ENCODE measurements around the gene L1CAM. TPM values are rescaled to one million over a fixed set of nuclear protein-coding genes. Genes with fewer than 3 reads are reported as not detected.

The L1CAM gene
- total and polyA plus RNA-seq, 2 experiments from 2014 or later, result 0.86 to 1.5 TPM

GRCh38 chrX:153828723-153829548 is 57.0 kb downstream of the L1CAM start:
- H3K4me3 ChIP-seq, result peak overlapping the region; percentile 3
- H3K4me1 ChIP-seq (ENCODE audit: low read depth), result no peaks in the 10 kb centered on the region
- no peaks in the 10 kb centered on the region for H3K36me3 ChIP-seq
- no peaks in the 10 kb centered on the region for H3K9me3 ChIP-seq (ENCODE audit: low read depth)
- no peak overlapping the region for H3K27ac ChIP-seq
- DNase-seq (ENCODE audit: low read depth in 1 of 2, low spot score in 1 of 2), result peak; percentile 15 to 54
- H3K27me3 ChIP-seq, result peaks cover 40% of the 10 kb centered on the region
- TF ChIP-seq CTCF (IDR thresholded peaks at IDR 0.05; ENCODE audit: low read depth, low read length), result no peak

- Histone ChIP-seq H3K4me3 (no peak overlapping the region), H3K27me3 (peaks cover 40% of the 10 kb centered on the region), H3K9me3 (ENCODE audit: low read depth) (no peaks in the 10 kb centered on the region), H3K4me1 (ENCODE audit: low read depth) (no peaks in the 10 kb centered on the region), H3K36me3 (no peaks in the 10 kb centered on the region), H3K27ac (no peak overlapping the region)
- peak in 1 of 2 donors; percentile 14 for DNase-seq (ENCODE audit: low read depth in 1 of 2, low spot score in 1 of 2)
- TF ChIP-seq CTCF (IDR thresholded peaks at IDR 0.05; ENCODE audit: low read depth, low read length), result no peak
These were observed 57.7 kb downstream of the L1CAM start for GRCh38 chrX:153828308-153828707.

GRCh38 chrX:153827903-153828302 is 58.1 kb downstream of the L1CAM start:
- DNase-seq (ENCODE audit: low read depth in 1 of 2, low spot score in 1 of 2), result no peak
- Histone ChIP-seq H3K36me3 (no peaks in the 10 kb centered on the region), H3K4me3 (no peak overlapping the region), H3K9me3 (ENCODE audit: low read depth) (no peaks in the 10 kb centered on the region), H3K27me3 (peaks cover 40% of the 10 kb centered on the region), H3K27ac (no peak overlapping the region), H3K4me1 (ENCODE audit: low read depth) (no peaks in the 10 kb centered on the region)
- TF ChIP-seq CTCF (IDR thresholded peaks at IDR 0.05; ENCODE audit: low read depth, low read length), result no peak

GRCh38 chrX:153827016-153827415 is 59.0 kb downstream of the L1CAM start:
- Histone ChIP-seq H3K27me3 (peaks cover 40% of the 10 kb centered on the region), H3K4me1 (ENCODE audit: low read depth) (no peaks in the 10 kb centered on the region), H3K27ac (no peak overlapping the region), H3K9me3 (ENCODE audit: low read depth) (no peaks in the 10 kb centered on the region), H3K36me3 (no peaks in the 10 kb centered on the region), H3K4me3 (no peak overlapping the region)
- no peak for TF ChIP-seq CTCF (IDR thresholded peaks at IDR 0.05; ENCODE audit: low read depth, low read length)
- no peak for DNase-seq (ENCODE audit: low read depth in 1 of 2, low spot score in 1 of 2)

GRCh38 chrX:153825042-153825441 is 60.9 kb downstream of the L1CAM start:
- no peak overlapping the region for H3K27ac ChIP-seq
- TF ChIP-seq CTCF (IDR thresholded peaks at IDR 0.05; ENCODE audit: low read depth, low read length), result no peak
- H3K4me1 ChIP-seq (ENCODE audit: low read depth), result no peaks in the 10 kb centered on the region
- no peak overlapping the region for H3K4me3 ChIP-seq
- H3K27me3 ChIP-seq, result peaks cover 25% of the 10 kb centered on the region
- H3K36me3 ChIP-seq, result no peaks in the 10 kb centered on the region
- no peaks in the 10 kb centered on the region for H3K9me3 ChIP-seq (ENCODE audit: low read depth)
- DNase-seq (ENCODE audit: low read depth in 1 of 2, low spot score in 1 of 2), result no peak
